ENCODE data around the gene SPOPL. TPM values are rescaled to one million over a fixed set of nuclear protein-coding genes. Genes with fewer than 3 reads are reported as not detected.
"Not testable (repeated sequence)": the region's sequence is repeated elsewhere in the genome, so short reads cannot be mapped to it uniquely, and the experiment has no call there.

SPOPL gene
- 7.6 and 9.3 TPM in 2 replicates for total RNA-seq (2014; rRNA removed; shearing (Covaris generic))
- polyA plus RNA-seq (2015; cell fraction: cytosol; rRNA removed) = 4.6 and 6.3 TPM in 2 replicates
- polyA plus RNA-seq (2015; cell fraction: nucleus; rRNA removed) = 3.1 and 5.2 TPM in 2 replicates

- DNase-seq (ENCODE audit: low read depth, low spot score) = peak; percentile 85
- in situ Hi-C loops (cut with HindIII; ENCODE audit: low pct_unique_long_range_greater_than_20kb, low sequenced_read_pairs) = no loop called here
These were observed at the start of gene SPOPL for GRCh38 chr2:138501425-138502254. TSS of gene SPOPL (plus strand) at chr2:138501770. CDS start at chr2:138550217, 48,447 bp downstream.

- in situ Hi-C loops (cut with HindIII; ENCODE audit: low pct_unique_long_range_greater_than_20kb, low sequenced_read_pairs) = no loop called here
- no peak for DNase-seq (ENCODE audit: low read depth, low spot score)
These were observed 49.2 kb upstream of the SPOPL start for GRCh38 chr2:138452324-138452723.

GRCh38 chr2:138453815-138454214 is 47.8 kb upstream of the SPOPL start:
- in situ Hi-C loops (cut with HindIII; ENCODE audit: low pct_unique_long_range_greater_than_20kb, low sequenced_read_pairs) = no loop called here
- DNase-seq (ENCODE audit: low read depth, low spot score) = no peak

GRCh38 chr2:138454761-138455160 is 46.8 kb upstream of the SPOPL start:
- no peak for DNase-seq (ENCODE audit: low read depth, low spot score)
- in situ Hi-C loops (cut with HindIII; ENCODE audit: low pct_unique_long_range_greater_than_20kb, low sequenced_read_pairs) = no loop called here

GRCh38 chr2:138455275-138455674 is 46.3 kb upstream of the SPOPL start:
- DNase-seq (ENCODE audit: low read depth, low spot score) = no peak
- in situ Hi-C loops (cut with HindIII; ENCODE audit: low pct_unique_long_range_greater_than_20kb, low sequenced_read_pairs) = no loop called here

GRCh38 chr2:138455691-138456090 is 45.9 kb upstream of the SPOPL start:
- in situ Hi-C loops (cut with HindIII; ENCODE audit: low pct_unique_long_range_greater_than_20kb, low sequenced_read_pairs) = no loop called here
- DNase-seq (ENCODE audit: low read depth, low spot score) = peak; percentile 2

GRCh38 chr2:138462689-138463088 is 38.9 kb upstream of the SPOPL start:
- DNase-seq (ENCODE audit: low read depth, low spot score); in situ Hi-C loops (cut with HindIII; ENCODE audit: low pct_unique_long_range_greater_than_20kb, low sequenced_read_pairs): not testable (repeated sequence)

- in situ Hi-C loops (cut with HindIII; ENCODE audit: low pct_unique_long_range_greater_than_20kb, low sequenced_read_pairs) = no loop called here
- no peak for DNase-seq (ENCODE audit: low read depth, low spot score)
These were observed 33.0 kb upstream of the SPOPL start for GRCh38 chr2:138468617-138469016.

GRCh38 chr2:138469411-138469810 is 32.2 kb upstream of the SPOPL start:
- DNase-seq (ENCODE audit: low read depth, low spot score) = no peak
- in situ Hi-C loops (cut with HindIII; ENCODE audit: low pct_unique_long_range_greater_than_20kb, low sequenced_read_pairs) = no loop called here

- DNase-seq (ENCODE audit: low read depth, low spot score) = no peak
- in situ Hi-C loops (cut with HindIII; ENCODE audit: low pct_unique_long_range_greater_than_20kb, low sequenced_read_pairs) = no loop called here
These were observed 30.6 kb upstream of the SPOPL start for GRCh38 chr2:138470941-138471340.

GRCh38 chr2:138474100-138474825 is 27.3 kb upstream of the SPOPL start:
- in situ Hi-C loops (cut with HindIII; ENCODE audit: low pct_unique_long_range_greater_than_20kb, low sequenced_read_pairs) = no loop called here
- DNase-seq (ENCODE audit: low read depth, low spot score) = no peak

- in situ Hi-C loops (cut with HindIII; ENCODE audit: low pct_unique_long_range_greater_than_20kb, low sequenced_read_pairs) = no loop called here
- DNase-seq (ENCODE audit: low read depth, low spot score) = no peak
These were observed 26.2 kb upstream of the SPOPL start for GRCh38 chr2:138475277-138475776.

- in situ Hi-C loops (cut with HindIII; ENCODE audit: low pct_unique_long_range_greater_than_20kb, low sequenced_read_pairs) = no loop called here
- DNase-seq (ENCODE audit: low read depth, low spot score) = no peak
These were observed 25.4 kb upstream of the SPOPL start for GRCh38 chr2:138476186-138476585.

GRCh38 chr2:138476940-138477339 is 24.6 kb upstream of the SPOPL start:
- DNase-seq (ENCODE audit: low read depth, low spot score) = peak; percentile 13
- in situ Hi-C loops (cut with HindIII; ENCODE audit: low pct_unique_long_range_greater_than_20kb, low sequenced_read_pairs) = no loop called here

GRCh38 chr2:138482796-138483195 is 18.8 kb upstream of the SPOPL start:
- in situ Hi-C loops (cut with HindIII; ENCODE audit: low pct_unique_long_range_greater_than_20kb, low sequenced_read_pairs); DNase-seq (ENCODE audit: low read depth, low spot score): not testable (repeated sequence)

GRCh38 chr2:138485019-138485418 is 16.6 kb upstream of the SPOPL start:
- DNase-seq (ENCODE audit: low read depth, low spot score) = no peak

GRCh38 chr2:138486363-138487198 is 15.0 kb upstream of the SPOPL start:
- in situ Hi-C loops (cut with HindIII; ENCODE audit: low pct_unique_long_range_greater_than_20kb, low sequenced_read_pairs) = no loop called here
- DNase-seq (ENCODE audit: low read depth, low spot score) = peak; percentile 38

More at GRCh38 chr2:138485019-138485418, 16.6 kb upstream of the SPOPL start:
- in situ Hi-C loops (cut with HindIII; ENCODE audit: low pct_unique_long_range_greater_than_20kb, low sequenced_read_pairs) = no loop called here

Measured in SK-MEL-5 (cell line).